ENCODE measurements around the gene CXCR4. TPM values are rescaled to one million over a fixed set of nuclear protein-coding genes. Genes with fewer than 3 reads are reported as not detected.

The CXCR4 gene
- total and polyA plus RNA-seq, 2 of the 4 experiments (the other 2 are of a cell fraction): not detected

- Histone ChIP-seq H4K20me1 (ENCODE audit: insufficient read depth, low read length) (no peaks in the 10 kb centered on the region), H2BK5ac (ENCODE audit: low read depth, low read length, poor library complexity, severe bottlenecking) (no peak overlapping the region), H3K9me3 (ENCODE audit: control insufficient read depth, insufficient read depth, low read length) (no peaks in the 10 kb centered on the region), H2BK20ac (ENCODE audit: low read depth, low read length) (no peak overlapping the region), H3K4ac (ENCODE audit: low read depth, low read length) (no peak overlapping the region), H3K18ac (ENCODE audit: low read depth, low read length) (no peak overlapping the region), H3K27me3 (ENCODE audit: control insufficient read depth, insufficient read depth, low read length) (no peaks in the 10 kb centered on the region), H3K79me1 (ENCODE audit: low read depth in 1 of 2, low read length in 2 of 2) (no peaks in the 10 kb centered on the region), H3K4me2 (ENCODE audit: low read depth, low read length) (no peak overlapping the region), H2AFZ (replicated peaks; ENCODE audit: low read length, poor library complexity) (no peak overlapping the region), H3K36me3 (ENCODE audit: control insufficient read depth, insufficient read depth, low read length) (no peaks in the 10 kb centered on the region), H4K91ac (ENCODE audit: insufficient read depth, low read depth, low read length) (no peak overlapping the region), H3K14ac (replicated peaks; ENCODE audit: low read depth, low read length) (no peak overlapping the region), H2AK5ac (ENCODE audit: low read depth, low read length) (no peak overlapping the region), H3K9ac (ENCODE audit: low read depth, low read length) (no peak overlapping the region), H4K8ac (ENCODE audit: low read depth in 2 of 2, low read length in 2 of 2) (no peak overlapping the region), H2BK15ac (ENCODE audit: low read depth, low read length) (no peak overlapping the region), H3K4me3 (ENCODE audit: insufficient read depth, low read depth, low read length) (no peak overlapping the region), H3K56ac (ENCODE audit: extremely low read depth, insufficient read depth, low read length) (no peak overlapping the region), H3K9me1 (ENCODE audit: insufficient read depth, low read length) (no peaks in the 10 kb centered on the region), H2AK9ac (replicated peaks; ENCODE audit: low read depth, low read length, poor library complexity) (no peak overlapping the region), H2BK120ac (ENCODE audit: low read depth, low read length) (no peak overlapping the region), H3K4me1 (ENCODE audit: control insufficient read depth, insufficient read depth, low read length) (no peaks in the 10 kb centered on the region), H4K5ac (ENCODE audit: low read depth, low read length) (no peak overlapping the region), H3K23ac (ENCODE audit: low read depth, low read length) (no peak overlapping the region), H3K27ac (ENCODE audit: insufficient read depth, low read length) (no peak overlapping the region)
- ChIA-PET POLR2A (ENCODE audit: unreplicated experiment) (no interaction called here), CTCF (no interaction called here)
- ATAC-seq (ENCODE audit: low read depth): no peak
- WGBS, 2 experiments (ENCODE audit: extremely low coverage in 2 of 2, insufficient read length in 1 of 2): no CpG with 5 or more reads among the region's 7 CpGs
- no peak for DNase-seq
- dilution Hi-C loops (cut with HindIII; ENCODE audit: low sequenced_read_pairs, unreplicated experiment): no loop called here
- intact Hi-C loops (cut with micrococcal nuclease): no loop called here
- in situ Hi-C loops (cut with MboI; ENCODE audit: low sequenced_read_pairs): no loop called here
- BruUV-seq (replicated peaks): no TSS peak
- TF ChIP-seq FOS (IDR thresholded peaks at IDR 0.05; ENCODE audit: low read depth, low read length): no peak
- no peak for TF ChIP-seq MAFK (IDR thresholded peaks at IDR 0.05; ENCODE audit: low read depth, low read length)
- TF ChIP-seq CHD1 (IDR thresholded peaks at IDR 0.05; ENCODE audit: low read depth, low read length): no peak
- no peak for TF ChIP-seq CEBPB (IDR thresholded peaks at IDR 0.05; ENCODE audit: low read depth, low read length)
- no peak for TF ChIP-seq RFX5 (IDR thresholded peaks at IDR 0.05; ENCODE audit: low read depth, low read length)
- no peak for TF ChIP-seq CTCF (conservative IDR thresholded peaks at IDR 0.05; ENCODE audit: low read depth, low read length)
- TF ChIP-seq RCOR1 (IDR thresholded peaks at IDR 0.05; ENCODE audit: insufficient replicate concordance, low read length): no peak
- TF ChIP-seq RAD21 (IDR thresholded peaks at IDR 0.05; ENCODE audit: low read length): no peak
- TF ChIP-seq NFE2L2 (IDR thresholded peaks at IDR 0.05; ENCODE audit: low read depth, low read length): no peak
- no peak for TF ChIP-seq POLR2A (IDR thresholded peaks at IDR 0.05; ENCODE audit: low read depth, low read length)
- no peak for TF ChIP-seq USF2 (IDR thresholded peaks at IDR 0.05; ENCODE audit: low read depth, low read length)
- no peak for TF ChIP-seq BHLHE40 (IDR thresholded peaks at IDR 0.05; ENCODE audit: low read depth, low read length)
- TF ChIP-seq SMC3 (IDR thresholded peaks at IDR 0.05; ENCODE audit: low read depth, low read length): no peak
- TF ChIP-seq MAZ (IDR thresholded peaks at IDR 0.05; ENCODE audit: borderline replicate concordance, low read depth, low read length): no peak
- no peak for TF ChIP-seq MXI1 (IDR thresholded peaks at IDR 0.05; ENCODE audit: borderline replicate concordance, low read depth, low read length)
Observed at GRCh38 chr2:136151021-136151971, 33.3 kb upstream of the CXCR4 start.
